HFFc6 (cell line): Measurements from ENCODE around the gene ITGA2B. TPM values are rescaled to one million over a fixed set of nuclear protein-coding genes. Genes with fewer than 3 reads are reported as not detected.
A peak's percentile ranks its signal among the peaks of the same experiment; 100 is the strongest.
"Not testable (repeated sequence)": the region's sequence is repeated elsewhere in the genome, so short reads cannot be mapped to it uniquely, and the experiment has no call there.

Source experiments
- DNase-seq: peaks from one replicate; pipeline ENCODE4 v3.0.0-alpha.2; 2018
- H3K27ac Mint-ChIP-seq: 2 replicates; pipeline ENCODE4 v1.8.0; 2020; ENCODE audit warnings: mild to moderate bottlenecking, mixed read lengths
- H3K27me3 Mint-ChIP-seq: 2 replicates; pipeline ENCODE4 v1.8.0; 2021; ENCODE audit warnings: mild to moderate bottlenecking, moderate library complexity, mixed read lengths; ENCODE audit not compliant: insufficient read depth
- H3K36me3 Mint-ChIP-seq: 2 replicates; pipeline ENCODE4 v1.8.0; 2021; ENCODE audit warnings: low read depth, mixed read lengths
- H3K4me1 Mint-ChIP-seq: 2 replicates; pipeline ENCODE4 v1.8.0; 2020; ENCODE audit warnings: low read depth, mixed read lengths
- H3K4me3 Mint-ChIP-seq: 2 replicates; pipeline ENCODE4 v1.8.0; 2020; ENCODE audit warnings: mild to moderate bottlenecking, moderate library complexity, mixed read lengths
- H3K9me3 Mint-ChIP-seq: 2 replicates; pipeline ENCODE4 v1.8.0; 2020; ENCODE audit warnings: mild to moderate bottlenecking, mixed read lengths
- total RNA-seq, 6 experiments: library from RNA; stranded (reverse); fragmentation: NEBNext Ultra II Directional; extraction: Animal tissue kit (Norgen Biotek cat#: 25700); gene quantifications; 2 replicates in 1 of 6; 3 replicates in 5 of 6; pipeline ENCODE4 v1.2.3, GENCODE V29; 2021
- TF ChIP-seq, protein P1 (sequence below): fragments of 200-600 bp; sonication (generic); IDR thresholded peaks from 2 replicates; pipeline ENCODE4 v1.5.0; 2021; ENCODE audit warnings: antibody characterized with exemption, mild to moderate bottlenecking

The ITGA2B gene
- total RNA-seq, 6 experiments from 2014 or later, result 0.18 to 0.19 TPM; not detected in 4

GRCh38 chr17:44331249-44331760, 58.1 kb downstream of the ITGA2B start:
- TF ChIP-seq, protein P1, sequence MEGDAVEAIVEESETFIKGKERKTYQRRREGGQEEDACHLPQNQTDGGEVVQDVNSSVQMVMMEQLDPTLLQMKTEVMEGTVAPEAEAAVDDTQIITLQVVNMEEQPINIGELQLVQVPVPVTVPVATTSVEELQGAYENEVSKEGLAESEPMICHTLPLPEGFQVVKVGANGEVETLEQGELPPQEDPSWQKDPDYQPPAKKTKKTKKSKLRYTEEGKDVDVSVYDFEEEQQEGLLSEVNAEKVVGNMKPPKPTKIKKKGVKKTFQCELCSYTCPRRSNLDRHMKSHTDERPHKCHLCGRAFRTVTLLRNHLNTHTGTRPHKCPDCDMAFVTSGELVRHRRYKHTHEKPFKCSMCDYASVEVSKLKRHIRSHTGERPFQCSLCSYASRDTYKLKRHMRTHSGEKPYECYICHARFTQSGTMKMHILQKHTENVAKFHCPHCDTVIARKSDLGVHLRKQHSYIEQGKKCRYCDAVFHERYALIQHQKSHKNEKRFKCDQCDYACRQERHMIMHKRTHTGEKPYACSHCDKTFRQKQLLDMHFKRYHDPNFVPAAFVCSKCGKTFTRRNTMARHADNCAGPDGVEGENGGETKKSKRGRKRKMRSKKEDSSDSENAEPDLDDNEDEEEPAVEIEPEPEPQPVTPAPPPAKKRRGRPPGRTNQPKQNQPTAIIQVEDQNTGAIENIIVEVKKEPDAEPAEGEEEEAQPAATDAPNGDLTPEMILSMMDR, result peak; percentile 92
- no peak overlapping the region for H3K4me3 Mint-ChIP-seq
- H3K36me3 Mint-ChIP-seq, result no peaks in the 10 kb centered on the region
- H3K27me3 Mint-ChIP-seq, result peaks cover 5% of the 10 kb centered on the region
- no peak overlapping the region; the same call in 1 of the 2 replicates for H3K27ac Mint-ChIP-seq
- no peaks in the 10 kb centered on the region for H3K9me3 Mint-ChIP-seq
- peaks cover 25% of the 10 kb centered on the region for H3K4me1 Mint-ChIP-seq
- DNase-seq, result peak; percentile 59

DNA sequence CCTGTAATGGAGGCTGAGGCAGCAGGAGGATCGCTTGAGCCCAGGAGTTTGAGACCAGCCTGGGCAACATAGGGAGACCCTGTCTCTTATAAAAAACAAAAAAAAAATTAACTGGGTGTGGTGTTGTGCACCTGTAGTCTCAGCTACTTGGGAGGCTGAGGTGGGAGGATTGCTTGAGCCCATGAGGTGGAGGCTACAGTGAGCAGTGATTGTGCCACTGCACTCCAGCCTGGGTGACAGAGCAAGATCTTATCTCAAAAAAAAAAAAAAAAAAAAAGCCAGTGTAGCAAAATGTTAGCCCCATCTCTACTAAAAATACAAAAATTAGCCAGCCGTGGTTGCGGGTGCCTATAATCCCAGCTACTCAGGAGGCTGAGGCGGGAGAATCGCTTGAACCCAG, 59.2 kb downstream of the ITGA2B start:
- H3K4me3 Mint-ChIP-seq, H3K27ac Mint-ChIP-seq, H3K36me3 Mint-ChIP-seq, H3K27me3 Mint-ChIP-seq, H3K9me3 Mint-ChIP-seq, DNase-seq: not testable (repeated sequence)
- H3K4me1 Mint-ChIP-seq, result peaks cover 29% of the 10 kb centered on the region

- not testable (repeated sequence) for H3K27ac Mint-ChIP-seq, H3K9me3 Mint-ChIP-seq, H3K27me3 Mint-ChIP-seq, H3K4me3 Mint-ChIP-seq, H3K36me3 Mint-ChIP-seq, DNase-seq
- H3K4me1 Mint-ChIP-seq, result peaks cover 31% of the 10 kb centered on the region
These were observed 59.9 kb downstream of the ITGA2B start for GRCh38 chr17:44329516-44329915.

DNA sequence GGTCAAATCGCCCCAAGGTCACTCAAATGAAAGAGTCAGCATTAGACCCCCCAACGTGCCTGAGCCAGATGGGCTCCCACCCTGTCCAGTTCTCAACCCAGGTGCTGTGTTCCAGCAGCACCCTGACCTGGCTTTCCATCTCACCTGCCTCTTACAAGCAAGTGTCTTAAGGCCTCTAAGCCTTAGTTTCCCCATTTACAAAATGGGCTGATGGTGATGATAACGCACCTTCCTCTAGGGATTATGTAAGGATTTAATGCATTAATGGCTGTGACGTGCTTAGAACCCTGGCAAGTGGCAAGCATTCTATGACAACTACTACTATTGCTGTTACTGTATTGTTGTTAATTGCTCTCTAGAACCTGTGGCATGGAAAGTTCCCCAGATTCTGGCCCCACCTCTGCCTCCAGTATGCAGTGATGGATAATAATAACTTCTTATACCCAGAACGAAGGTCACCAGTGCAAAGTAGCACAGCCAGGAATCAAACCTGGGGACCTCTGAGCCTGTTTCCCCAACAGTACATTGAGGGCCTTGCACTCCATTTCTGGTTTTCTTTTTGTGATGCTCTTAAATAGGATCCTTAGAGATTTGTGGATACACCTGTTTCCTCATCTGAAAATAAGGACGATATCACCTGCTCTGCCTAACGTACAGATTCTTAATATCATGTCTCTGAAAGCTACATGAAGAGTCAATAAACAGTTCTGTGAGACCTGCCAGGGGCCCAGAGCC, 61.6 kb downstream of the ITGA2B start:
- peaks cover 31% of the 10 kb centered on the region for H3K4me1 Mint-ChIP-seq
- TF ChIP-seq, protein P1, result no peak
- no peak for DNase-seq
- H3K9me3 Mint-ChIP-seq, result no peaks in the 10 kb centered on the region
- no peak overlapping the region for H3K27ac Mint-ChIP-seq
- no peaks in the 10 kb centered on the region for H3K36me3 Mint-ChIP-seq
- no peak overlapping the region for H3K4me3 Mint-ChIP-seq
- H3K27me3 Mint-ChIP-seq, result peaks cover 2% of the 10 kb centered on the region; the same call in 1 of the 2 replicates

DNA sequence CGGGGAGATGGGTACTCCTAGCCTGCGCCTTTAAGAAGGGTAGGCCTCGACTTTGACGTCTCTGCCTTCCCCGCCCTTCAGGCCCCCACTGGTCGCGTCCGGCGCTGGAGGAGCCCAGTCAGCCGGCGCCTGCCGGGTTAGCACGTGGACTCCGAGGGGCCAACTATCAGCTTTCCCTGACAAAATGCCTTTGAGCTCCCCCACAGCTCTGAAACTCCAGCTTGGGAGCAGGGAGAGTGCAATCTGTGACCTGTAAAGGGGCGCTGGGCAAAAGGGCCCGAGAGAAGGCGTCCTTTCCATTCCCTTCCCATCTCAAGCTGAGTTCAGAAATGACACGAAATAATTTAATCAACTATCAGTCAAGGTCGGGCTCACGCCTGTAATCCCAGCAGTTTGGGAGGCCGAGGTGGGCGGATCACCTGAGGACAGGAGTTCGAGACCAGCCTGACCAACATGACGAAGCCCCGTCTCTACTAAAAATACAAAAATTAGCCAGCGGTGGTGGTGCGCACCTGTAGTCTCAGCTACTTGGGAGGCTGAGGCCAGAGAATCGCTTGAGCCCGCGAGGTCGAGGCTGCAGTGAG, 62.5 kb downstream of the ITGA2B start:
- TF ChIP-seq, protein P1, result no peak
- Mint-ChIP-seq H3K4me1 (peaks cover 31% of the 10 kb centered on the region), H3K27ac (peak overlapping the region; percentile 60), H3K27me3 (peaks cover 2% of the 10 kb centered on the region; the same call in 1 of the 2 replicates), H3K4me3 (peak overlapping the region; percentile 62), H3K36me3 (no peaks in the 10 kb centered on the region), H3K9me3 (no peaks in the 10 kb centered on the region)
- DNase-seq, result peak; percentile 96

DNA sequence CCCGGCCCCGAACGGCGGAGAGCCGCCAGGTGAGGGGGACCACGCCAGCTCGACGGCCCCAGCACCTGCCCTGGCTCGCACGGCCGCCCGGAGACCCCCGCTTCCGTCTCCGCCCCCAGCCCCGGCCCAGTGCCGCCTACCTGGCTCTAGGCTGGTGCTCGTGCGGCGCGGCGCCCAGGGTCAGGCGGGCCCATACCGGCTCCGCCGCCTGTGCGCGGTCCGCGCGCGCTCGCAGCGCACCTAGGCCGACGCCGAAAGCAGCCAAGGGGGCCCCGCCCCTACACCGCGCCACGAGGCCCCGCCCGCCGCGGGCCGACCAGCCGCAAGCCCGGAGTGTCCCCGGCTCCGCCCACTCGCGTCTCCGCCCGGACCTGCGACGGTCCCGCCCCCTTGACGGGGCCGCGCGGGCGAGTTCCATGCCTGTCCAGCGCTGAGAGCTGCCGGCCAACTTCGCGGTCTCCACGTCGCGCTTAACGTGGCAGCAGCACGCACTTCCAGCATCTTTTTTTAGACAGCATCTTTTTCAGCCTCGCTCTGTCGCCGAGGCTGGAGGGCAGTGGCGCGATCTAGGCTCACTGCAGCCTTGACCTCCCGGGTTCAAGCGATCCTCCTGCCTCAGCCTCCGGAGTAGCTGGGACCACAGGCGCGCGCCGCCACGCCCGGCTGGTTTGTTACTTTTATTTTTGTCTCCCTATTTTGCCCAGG, 64.7 kb downstream of the ITGA2B start, which contains the start of gene SLC25A39:
Gene SLC25A39 (minus strand): TSS at position 253 of the 705 bp plus-strand sequence. CDS start 1,261 bp downstream, outside the sequence.
- Mint-ChIP-seq H3K4me1 (peaks cover 24% of the 10 kb centered on the region), H3K36me3 (0 out of 2 replicates have a peak, but pooled peaks cover under 1% of the 10 kb centered on the region), H3K4me3 (peak within 1 kb of the TSS; percentile 91), H3K9me3 (no peaks in the 10 kb centered on the region), H3K27ac (peak within 1 kb of the TSS; percentile 85), H3K27me3 (peaks cover 2% of the 10 kb centered on the region; the same call in 1 of the 2 replicates)
- DNase-seq, result peak; percentile 91
- TF ChIP-seq, protein P1, result no peak
